Embryonic facial prominence (tissue), 1 donor: ENCODE measurements around the gene SPAAR.
"Not testable (repeated sequence)": the region's sequence is repeated elsewhere in the genome, so short reads cannot be mapped to it uniquely, and the experiment has no call there.

Source experiments
- DNase-seq: peaks from one replicate; pipeline ENCODE4 v3.0.0-alpha.2; 2016; ENCODE audit errors: extremely low spot score

SPAAR gene

GRCh38 chr9:35909274-35909673, at the start of gene SPAAR:
TSS of gene SPAAR (plus strand) at chr9:35909490. CDS start at chr9:35910464, 974 bp downstream.
- no peak for DNase-seq

- DNase-seq = no peak
These were observed 49.3 kb upstream of the SPAAR start for GRCh38 chr9:35859990-35860339.

- DNase-seq = no peak
These were observed 48.0 kb upstream of the SPAAR start for GRCh38 chr9:35861161-35861897.

- DNase-seq = no peak
These were observed 47.0 kb upstream of the SPAAR start for GRCh38 chr9:35862328-35862727.

- DNase-seq = no peak
These were observed 45.7 kb upstream of the SPAAR start for GRCh38 chr9:35863583-35863982.

- DNase-seq = no peak
These were observed 44.5 kb upstream of the SPAAR start for GRCh38 chr9:35864695-35865255.

- no peak for DNase-seq
These were observed 41.8 kb upstream of the SPAAR start for GRCh38 chr9:35867538-35867937.

- no peak for DNase-seq
These were observed 40.4 kb upstream of the SPAAR start for GRCh38 chr9:35868933-35869332.

- no peak for DNase-seq
These were observed 39.6 kb upstream of the SPAAR start for GRCh38 chr9:35869621-35870216.

- no peak for DNase-seq
These were observed 38.9 kb upstream of the SPAAR start, which contains the start of gene OR13J1 for GRCh38 chr9:35870351-35870923. TSS of gene OR13J1 (minus strand) at chr9:35870401. CDS start at chr9:35870401, 0 bp downstream.

- no peak for DNase-seq
These were observed 37.7 kb upstream of the SPAAR start for GRCh38 chr9:35871545-35871944.

- no peak for DNase-seq
These were observed 36.8 kb upstream of the SPAAR start for GRCh38 chr9:35872505-35872904.

- DNase-seq = peak; percentile 56
These were observed 26.9 kb upstream of the SPAAR start for GRCh38 chr9:35882263-35882848.

GRCh38 chr9:35882996-35883395, 26.3 kb upstream of the SPAAR start:
- peak; percentile 42 for DNase-seq

GRCh38 chr9:35884908-35885307, 24.4 kb upstream of the SPAAR start:
- not testable (repeated sequence) for DNase-seq

- no peak for DNase-seq
These were observed 17.6 kb upstream of the SPAAR start for GRCh38 chr9:35891646-35892045.

- no peak for DNase-seq
These were observed 17.2 kb upstream of the SPAAR start for GRCh38 chr9:35892051-35892450.

GRCh38 chr9:35896570-35896969, 12.7 kb upstream of the SPAAR start:
- no peak for DNase-seq

GRCh38 chr9:35897376-35898099, 11.8 kb upstream of the SPAAR start:
- DNase-seq = not testable (repeated sequence)

GRCh38 chr9:35898337-35898736, 11.0 kb upstream of the SPAAR start:
- no peak for DNase-seq

- no peak for DNase-seq
These were observed 10.3 kb upstream of the SPAAR start for GRCh38 chr9:35899021-35899420.

- DNase-seq = no peak
These were observed 6.2 kb upstream of the SPAAR start for GRCh38 chr9:35903049-35903448.
